K562 (cell line): ENCODE measurements around the gene PMFBP1. TPM values are rescaled to one million over a fixed set of nuclear protein-coding genes. Genes with fewer than 3 reads are reported as not detected.
A peak's percentile ranks its signal among the peaks of the same experiment; 100 is the strongest.

Experiments
- ATAC-seq: fragments of 200-7000 bp; cut with Tn5 transposase; 3 replicates; pipeline ENCODE4 v1.9.1; 2020; ENCODE audit warnings: moderate library complexity
- Bru-seq: library from RNA; stranded (reverse); fragments of 400-500 nt; gene quantifications from one replicate; lab custom pipeline; 2021; lab: Mats Ljungman, UMichigan
- BruChase-seq, 2 experiments: library from RNA; stranded (reverse); fragments of 400-500 nt; gene quantifications; one replicate each; lab custom pipeline; 2021; lab: Mats Ljungman, UMichigan
- BruUV-seq: library from RNA; stranded (reverse); fragments of 400-500 nt; replicated peaks from 2 replicates; lab custom pipeline; 2021; lab: Mats Ljungman, UMichigan
- CTCF ChIA-PET: fragments of 300-600 bp; formaldehyde crosslinking; extraction: SDS; loops from one replicate; lab custom pipeline; 2021; ENCODE audit warnings: low intra/inter-chr PET ratio; lab: Yijun Ruan, JAX
- POLR2A ChIA-PET: fragments of 300-600, 350-650 bp; sonication (Branson Sonifier 250); formaldehyde crosslinking; extraction: SDS; loops from one replicate; lab custom pipeline; 2021; ENCODE audit warnings: antibody characterized with exemption, inconsistent platforms; lab: Yijun Ruan, JAX
- DNase-seq, 4 experiments: peaks; one replicate each; pipeline versions ENCODE4 v3.0.0 to v3.0.0-alpha.2; 2011 to 2018; ENCODE audit warnings: low spot score in 3 of 4, mixed read lengths in 3 of 4; ENCODE audit errors: extremely low read depth in 1 of 4
- FAIRE-seq: peaks from 2 replicates; lab custom pipeline; 2011; peaks lifted over from hg19 to GRCh38; lab: Jason Lieb, UNC
- H2AFZ ChIP-seq: 2 replicates; pipeline ENCODE4 v1.6.0; 2011; ENCODE audit warnings: low read depth, low read length, control low read depth, inconsistent platforms
- H3K27ac ChIP-seq: fragments of 200-600 bp; 3 replicates; pipeline ENCODE4 v1.8.0; 2011; ENCODE audit warnings: low read depth, mild to moderate bottlenecking, control low read depth, inconsistent platforms, low read length, moderate library complexity, mixed read lengths; ENCODE audit errors: extremely low read depth
- H3K27me3 ChIP-seq, 2 experiments: fragments of 300-600 bp in 1 of 2; 2 replicates in 1 of 2; 3 replicates in 1 of 2; pipeline versions ENCODE4 v1.6.0 to v1.8.0; 2011; ENCODE audit warnings: inconsistent platforms in 2 of 2, low read length in 2 of 2, mild to moderate bottlenecking in 1 of 2, mixed read lengths in 1 of 2, moderate library complexity in 1 of 2; ENCODE audit not compliant: control insufficient read depth in 2 of 2, insufficient read depth in 2 of 2
- H3K36me3 ChIP-seq: fragments of 300-600 bp; 3 replicates; pipeline ENCODE4 v1.8.0; 2011; ENCODE audit warnings: mild to moderate bottlenecking, low read length, inconsistent platforms; ENCODE audit not compliant: control insufficient read depth, insufficient read depth
- H3K4me1 ChIP-seq, 2 experiments: fragments of 200-600 bp in 1 of 2; replicated peaks in 1 of 2; 2 replicates in 1 of 2; 3 replicates in 1 of 2; pipeline versions ENCODE4 v1.5.1 to v1.8.0; 2011; ENCODE audit warnings: inconsistent platforms in 2 of 2, low read length in 2 of 2, mild to moderate bottlenecking in 1 of 2, mixed read lengths in 1 of 2, moderate library complexity in 1 of 2; ENCODE audit not compliant: control insufficient read depth in 2 of 2, insufficient read depth in 2 of 2
- H3K4me2 ChIP-seq: 2 replicates; pipeline ENCODE4 v1.6.1; 2011; ENCODE audit warnings: low read length, control low read depth, inconsistent platforms, mixed read lengths; ENCODE audit not compliant: insufficient read depth
- H3K4me3 ChIP-seq: fragments of 200-600 bp; sonication (generic), shearing (Covaris generic); 2 replicates; pipeline ENCODE4 v1.5.1; 2016; ENCODE audit warnings: control low read depth, inconsistent platforms
- H3K79me2 ChIP-seq: fragments of 200-600 bp; 3 replicates; pipeline ENCODE4 v1.8.0; 2011; ENCODE audit warnings: low read length, inconsistent platforms; ENCODE audit not compliant: control insufficient read depth, insufficient read depth
- H3K9ac ChIP-seq, 2 experiments: 2 replicates each; pipeline versions ENCODE4 v1.6.0 to v1.6.1; 2011; ENCODE audit warnings: low read depth in 2 of 2, low read length in 2 of 2, control low read depth in 1 of 2, inconsistent platforms in 1 of 2, mild to moderate bottlenecking in 1 of 2, mixed read lengths in 1 of 2; ENCODE audit not compliant: insufficient read depth in 1 of 2
- H3K9me1 ChIP-seq: one replicate; pipeline ENCODE4 v1.6.0; 2011; ENCODE audit warnings: inconsistent platforms, mild to moderate bottlenecking, low read length, moderate library complexity; ENCODE audit not compliant: control insufficient read depth, insufficient read depth
- H3K9me3 ChIP-seq: replicated peaks from 2 replicates; pipeline ENCODE4 v1.5.1; 2011; ENCODE audit warnings: low read depth, low read length, inconsistent platforms; ENCODE audit not compliant: control insufficient read depth, insufficient read depth
- H4K20me1 ChIP-seq: replicated peaks from 2 replicates; pipeline ENCODE4 v1.6.1; 2011; ENCODE audit warnings: low read length, inconsistent platforms, mixed read lengths; ENCODE audit not compliant: control insufficient read depth, insufficient read depth
- GABPA ChIP-seq: fragments of 200-800 bp; sonication (Bioruptor generic); conservative IDR thresholded peaks from 2 replicates; pipeline ENCODE4 v1.6.1; 2016; ENCODE audit warnings: low read depth, missing genetic modification characterization, missing compliant biosample characterization
- HNRNPH1 ChIP-seq: fragments of 200-400 bp; formaldehyde crosslinking; optimal IDR thresholded peaks from 2 replicates; pipeline ENCODE3; 2017; ENCODE audit warnings: low read depth, mild to moderate bottlenecking, low read length, moderate library complexity
- JUND ChIP-seq, 2 experiments: IDR thresholded peaks; 2 replicates in 1 of 2; 3 replicates in 1 of 2; pipeline ENCODE4 v1.6.1; 2011; ENCODE audit warnings: borderline replicate concordance in 2 of 2, low read depth in 2 of 2, low read length in 2 of 2, improper control_type of control experiment in 1 of 2, missing biosample characterization in 1 of 2, missing genetic modification characterization in 1 of 2, missing genetic modification reagents in 1 of 2
- TAF15 ChIP-seq: fragments of 200-400 bp; formaldehyde crosslinking; IDR thresholded peaks from 2 replicates; pipeline ENCODE4 v1.6.1; 2017; ENCODE audit warnings: mild to moderate bottlenecking, low read depth, low read length, moderate library complexity
- XRCC3 ChIP-seq: fragments of 450-650 bp; IDR thresholded peaks from 2 replicates; pipeline ENCODE4 v1.6.1; 2017; ENCODE audit warnings: mild to moderate bottlenecking, moderate library complexity
- whole genome bisulfite sequencing: fragments of 100-300 bp; shearing (Covaris generic); methylation state at CpG from one replicate; pipeline ENCODE4 v1.1.6; 2016; ENCODE audit warnings: low coverage, mixed read lengths; ENCODE audit not compliant: insufficient coverage; ENCODE audit errors: missing lambda C conversion rate; 5-methylcytosine and 5-hydroxymethylcytosine counted together
- in situ Hi-C: fragments of 300-500 bp; cut with MboI; formaldehyde crosslinking; loops from 4 replicates; pipeline ENCODE4 v1.15.0; 2018; ENCODE audit warnings: inconsistent platforms, mixed read lengths
- intact Hi-C: fragments of 100-400 bp; cut with micrococcal nuclease; formaldehyde crosslinking; loops from 2 replicates; pipeline ENCODE4 v1.14.2; 2022
- long read RNA-seq, 3 experiments: library from polyadenylated mRNA in 2 of 3; library from RNA in 1 of 3; unstranded in 2 of 3; stranded (forward) in 1 of 3; transcript quantifications; one replicate each; pipeline ENCODE4 v2.0.0, GENCODE V29; 2019 to 2022
- polyA minus RNA-seq, 3 experiments: library from RNA; depleted of rRNA, polyadenylated mRNA; stranded (reverse); fragments of >200 nt; gene quantifications; 2 replicates each; pipeline ENCODE4 v1.2.3, GENCODE V29; 2011
- polyA plus RNA-seq, 8 experiments: library from polyadenylated mRNA; depleted of rRNA in 4 of 8; stranded (reverse) in 5 of 8; unstranded in 3 of 8; fragments of >200 nt; fragmentation: Nextera tagmentation in 2 of 8; fragmentation: Illumina TruSeq in 1 of 8; extraction: Ambion mirVana in 2 of 8; extraction: Trizol in 1 of 8; gene quantifications; 2 replicates each; pipeline versions ENCODE4 v1.2.1 to v1.2.3, GENCODE V29; 2011 to 2014; ENCODE audit warnings: inconsistent platforms in 1 of 8, missing spikeins in 1 of 8
- total RNA-seq, 7 experiments: library from RNA; depleted of rRNA in 6 of 7; stranded (reverse); fragments of >200 nt in 6 of 7; fragmentation: Illumina TruSeq in 2 of 7; extraction: Trizol in 2 of 7; gene quantifications; 2 replicates each; pipeline versions ENCODE4 v1.2.1 to v1.2.3, GENCODE V29; 2011 to 2021; ENCODE audit warnings: low replicate concordance in 1 of 7
- TF ChIP-seq, protein P1 (sequence below): sonication (generic); formaldehyde crosslinking; IDR thresholded peaks from 2 replicates; pipeline ENCODE4 v1.8.0; 2022; ENCODE audit warnings: missing genetic modification reagents, mild to moderate bottlenecking, moderate library complexity, borderline replicate concordance
- TF ChIP-seq, protein P2 (sequence below): sonication (generic); formaldehyde crosslinking; IDR thresholded peaks from 2 replicates; pipeline ENCODE4 v1.5.0; 2020; ENCODE audit warnings: missing genetic modification reagents

PMFBP1 gene, protein sequence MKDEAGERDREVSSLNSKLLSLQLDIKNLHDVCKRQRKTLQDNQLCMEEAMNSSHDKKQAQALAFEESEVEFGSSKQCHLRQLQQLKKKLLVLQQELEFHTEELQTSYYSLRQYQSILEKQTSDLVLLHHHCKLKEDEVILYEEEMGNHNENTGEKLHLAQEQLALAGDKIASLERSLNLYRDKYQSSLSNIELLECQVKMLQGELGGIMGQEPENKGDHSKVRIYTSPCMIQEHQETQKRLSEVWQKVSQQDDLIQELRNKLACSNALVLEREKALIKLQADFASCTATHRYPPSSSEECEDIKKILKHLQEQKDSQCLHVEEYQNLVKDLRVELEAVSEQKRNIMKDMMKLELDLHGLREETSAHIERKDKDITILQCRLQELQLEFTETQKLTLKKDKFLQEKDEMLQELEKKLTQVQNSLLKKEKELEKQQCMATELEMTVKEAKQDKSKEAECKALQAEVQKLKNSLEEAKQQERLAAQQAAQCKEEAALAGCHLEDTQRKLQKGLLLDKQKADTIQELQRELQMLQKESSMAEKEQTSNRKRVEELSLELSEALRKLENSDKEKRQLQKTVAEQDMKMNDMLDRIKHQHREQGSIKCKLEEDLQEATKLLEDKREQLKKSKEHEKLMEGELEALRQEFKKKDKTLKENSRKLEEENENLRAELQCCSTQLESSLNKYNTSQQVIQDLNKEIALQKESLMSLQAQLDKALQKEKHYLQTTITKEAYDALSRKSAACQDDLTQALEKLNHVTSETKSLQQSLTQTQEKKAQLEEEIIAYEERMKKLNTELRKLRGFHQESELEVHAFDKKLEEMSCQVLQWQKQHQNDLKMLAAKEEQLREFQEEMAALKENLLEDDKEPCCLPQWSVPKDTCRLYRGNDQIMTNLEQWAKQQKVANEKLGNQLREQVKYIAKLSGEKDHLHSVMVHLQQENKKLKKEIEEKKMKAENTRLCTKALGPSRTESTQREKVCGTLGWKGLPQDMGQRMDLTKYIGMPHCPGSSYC
- 0.32 and 0.67 TPM in 2 replicates for total RNA-seq (2011; cell fraction: chromatin; rRNA removed; ENCODE audit: low replicate concordance)
- 0.26 and 0.33 TPM in 2 replicates for total RNA-seq (2011; cell fraction: nucleolus; rRNA removed)
- total RNA-seq (2011; cell fraction: nucleoplasm; rRNA removed) = 0.15 and 0.53 TPM in 2 replicates
- total RNA-seq (2014; rRNA removed) = 0.68 and 0.78 TPM in 2 replicates
- 0.64 and 0.91 TPM in 2 replicates for total RNA-seq (2014; rRNA removed; fragmentation: Illumina TruSeq; extraction: Trizol)
- total RNA-seq (2015; rRNA removed; fragmentation: Illumina TruSeq; extraction: Trizol) = 0.34 and 0.72 TPM in 2 replicates
- total RNA-seq (2021) = 0.27 and 0.47 TPM in 2 replicates
- 0.13 and 0.20 TPM in 2 replicates for polyA plus RNA-seq (2011; rRNA removed)
- polyA plus RNA-seq (2011; cell fraction: cytosol; rRNA removed) = 0.09 TPM in 1 of 2 replicates, not detected in the other
- 0.41 and 0.87 TPM in 2 replicates for polyA plus RNA-seq (2011; cell fraction: nucleus; rRNA removed)
- 0.59 and 2.5 TPM in 2 replicates for polyA plus RNA-seq (2012)
- polyA plus RNA-seq (2014; fragmentation: Illumina TruSeq; extraction: Trizol) = 0.21 and 0.64 TPM in 2 replicates
- under 1 TPM; 0.15 to 0.41 TPM for polyA plus RNA-seq (2014; fragmentation: Nextera tagmentation; extraction: Ambion mirVana)
- polyA plus RNA-seq (2014; rRNA removed) = 0.18 and 0.29 TPM in 2 replicates
- polyA minus RNA-seq (2011; rRNA and poly(A)+ RNA removed) = 0.95 and 1.5 TPM in 2 replicates
- polyA minus RNA-seq (2011; cell fraction: cytosol; rRNA and poly(A)+ RNA removed) = not detected in 2 replicates
- polyA minus RNA-seq (2011; cell fraction: nucleus; rRNA and poly(A)+ RNA removed) = 0.40 and 0.89 TPM in 2 replicates
- percentile 16 among the genes with signal in this experiment for Bru-seq, nascent RNA
- percentile 17 among the genes with signal in this experiment for BruChase-seq, experiment 1, labeled RNA remaining after a 2-hour chase
- percentile 20 among the genes with signal in this experiment for BruChase-seq, experiment 2, labeled RNA remaining after a 6-hour chase
- long read RNA-seq, experiment 1, partial matches to known transcripts = 0 of 1 reads
- long read RNA-seq, experiment 1, other reads (novel, unspliced or antisense) = 1 of 1 reads
- long read RNA-seq, experiment 2 = 0 reads
- long read RNA-seq, experiment 3 = 0 reads

DNA sequence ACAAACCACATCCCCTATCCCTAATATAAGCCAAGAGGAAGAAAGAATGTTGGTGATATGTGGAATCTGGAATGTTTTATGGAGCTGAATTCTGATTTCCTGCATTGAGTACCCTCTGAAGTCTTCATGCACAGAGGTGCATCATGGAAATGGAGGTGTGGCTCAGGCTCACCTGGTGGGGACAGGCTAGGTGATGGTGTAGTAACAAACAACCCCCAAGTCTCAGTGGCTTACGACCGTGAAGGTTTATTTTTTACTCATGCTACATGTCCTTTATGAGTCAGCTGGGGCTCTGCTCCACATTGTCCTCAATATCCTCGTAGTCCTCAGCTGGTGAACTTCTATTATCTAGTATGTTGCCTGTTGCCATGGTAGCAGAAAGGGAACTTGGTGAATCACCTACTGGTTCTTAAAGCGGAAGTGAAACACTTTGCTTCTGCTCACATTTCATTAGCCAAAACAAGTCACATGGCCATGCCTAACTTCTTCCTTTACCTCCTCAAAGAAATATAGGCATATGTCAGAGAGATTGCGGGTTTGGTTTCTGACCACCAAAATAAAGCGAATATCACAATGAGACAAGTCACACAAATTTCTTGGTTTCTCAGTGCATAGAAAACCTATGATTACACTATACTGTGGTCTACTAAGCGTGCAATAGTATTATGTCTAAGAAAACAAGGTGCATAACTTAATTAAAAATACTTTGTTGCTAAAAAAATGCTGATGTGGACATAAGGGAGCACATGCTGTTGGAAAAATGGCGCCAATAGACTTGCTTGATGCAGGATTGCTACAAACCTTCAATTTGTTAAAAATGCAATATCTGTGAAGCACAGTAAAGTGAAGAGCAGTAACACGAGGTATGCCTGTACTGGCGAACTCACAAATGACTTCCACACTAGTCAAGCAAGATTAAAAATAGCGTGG, at the start of gene PMFBP1:
Gene PMFBP1, minus strand, starts transcription at position 51 of the 930 bp plus-strand sequence. CDS start 947 bp downstream, outside the sequence.
- POLR2A ChIA-PET = interaction anchor here (1.2 kb wide), 1 partner anchor 10 kb away, joined by 6 read pairs; no protein-coding TSS in a partner anchor
- FAIRE-seq = peak; percentile 11
- BruUV-seq = no TSS peak
- TF ChIP-seq HNRNPH1 = no peak
- TF ChIP-seq JUND (IDR thresholded peaks at IDR 0.05; ENCODE audit: borderline replicate concordance, low read depth, low read length) = peak; percentile 53; the same call in 1 of the 2 replicates
- TF ChIP-seq JUND (tag; IDR thresholded peaks at IDR 0.05; ENCODE audit: borderline replicate concordance, low read depth, low read length) = peak; percentile 53; the same call in 2 of the 3 replicates
- 0 out of 2 replicates have a peak, but pooled peaks have one; percentile 34 for TF ChIP-seq GABPA (tag)
- no peak for TF ChIP-seq TAF15
- no peak for TF ChIP-seq XRCC3
- TF ChIP-seq, protein P1, sequence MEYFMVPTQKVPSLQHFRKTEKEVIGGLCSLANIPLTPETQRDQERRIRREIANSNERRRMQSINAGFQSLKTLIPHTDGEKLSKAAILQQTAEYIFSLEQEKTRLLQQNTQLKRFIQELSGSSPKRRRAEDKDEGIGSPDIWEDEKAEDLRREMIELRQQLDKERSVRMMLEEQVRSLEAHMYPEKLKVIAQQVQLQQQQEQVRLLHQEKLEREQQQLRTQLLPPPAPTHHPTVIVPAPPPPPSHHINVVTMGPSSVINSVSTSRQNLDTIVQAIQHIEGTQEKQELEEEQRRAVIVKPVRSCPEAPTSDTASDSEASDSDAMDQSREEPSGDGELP (CRISPR knock-in tag) = peak; percentile 37
- TF ChIP-seq, protein P2, sequence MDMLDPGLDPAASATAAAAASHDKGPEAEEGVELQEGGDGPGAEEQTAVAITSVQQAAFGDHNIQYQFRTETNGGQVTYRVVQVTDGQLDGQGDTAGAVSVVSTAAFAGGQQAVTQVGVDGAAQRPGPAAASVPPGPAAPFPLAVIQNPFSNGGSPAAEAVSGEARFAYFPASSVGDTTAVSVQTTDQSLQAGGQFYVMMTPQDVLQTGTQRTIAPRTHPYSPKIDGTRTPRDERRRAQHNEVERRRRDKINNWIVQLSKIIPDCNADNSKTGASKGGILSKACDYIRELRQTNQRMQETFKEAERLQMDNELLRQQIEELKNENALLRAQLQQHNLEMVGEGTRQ (CRISPR knock-in tag) = peak; percentile 72

More for the DNA sequence above, at the start of gene PMFBP1:
- in situ Hi-C loops = no loop called here
- DNase-seq (peak in 3 of 4 experiments; percentile 14 to 45 (median 19)), ATAC-seq (peak; percentile 65)
- no peaks in the 10 kb centered on the region for H3K36me3 ChIP-seq
- CTCF ChIA-PET = no interaction called here
- no peaks in the 10 kb centered on the region for H4K20me1 ChIP-seq
- peak within 1 kb of the TSS; percentile 2; the same call in 1 of the 2 replicates for H2AFZ ChIP-seq
- no peaks in the 10 kb centered on the region for H3K9me1 ChIP-seq
- H3K79me2 ChIP-seq = no peaks in the 10 kb centered on the region
- H3K4me1 ChIP-seq = no peaks in the 10 kb centered on the region
- intact Hi-C loops = no loop called here
- H3K4me3 ChIP-seq = no peak within 1 kb of the TSS
- no peak within 1 kb of the TSS for H3K4me2 ChIP-seq
- H3K9ac ChIP-seq = no peak within 1 kb of the TSS
- no peaks in the 10 kb centered on the region for H3K9me3 ChIP-seq
- WGBS = 2% methylated on average over 11 of the region's 11 CpGs
- H3K27ac ChIP-seq = no peak within 1 kb of the TSS
- H3K27me3 ChIP-seq = no peaks in the 10 kb centered on the region
